ENCODE measurements around the gene PCBP1. TPM values are rescaled to one million over a fixed set of nuclear protein-coding genes. Genes with fewer than 3 reads are reported as not detected.
A peak's percentile ranks its signal among the peaks of the same experiment; 100 is the strongest.
"Not testable (repeated sequence)": the region's sequence is repeated elsewhere in the genome, so short reads cannot be mapped to it uniquely, and the experiment has no call there.

The PCBP1 gene
- total RNA-seq, 1 donor from 2014 or later: 30.6 TPM

DNA sequence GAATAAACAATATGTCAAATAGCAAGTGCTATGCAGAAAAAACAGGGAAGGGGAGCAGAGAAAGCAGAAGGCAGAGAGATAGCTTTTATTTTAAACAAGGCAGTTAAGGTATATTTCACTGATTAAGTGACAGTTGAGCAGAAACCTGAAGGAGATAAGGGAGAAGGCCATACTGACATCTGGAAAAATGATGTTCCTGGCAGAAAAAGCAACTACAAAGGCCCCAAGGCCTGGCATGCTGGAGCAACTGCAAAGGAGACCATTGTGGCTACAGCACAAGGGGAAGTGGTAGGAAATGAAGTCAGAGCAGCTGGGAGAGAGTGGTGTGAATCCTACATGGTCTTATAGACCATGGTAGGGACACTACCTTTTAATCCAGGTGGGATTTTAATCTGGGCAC, 8.9 kb upstream of the PCBP1 start:
- FAIRE-seq (no peak), DNase-seq (ENCODE audit: low spot score in 2 of 2) (no peak)

DNA sequence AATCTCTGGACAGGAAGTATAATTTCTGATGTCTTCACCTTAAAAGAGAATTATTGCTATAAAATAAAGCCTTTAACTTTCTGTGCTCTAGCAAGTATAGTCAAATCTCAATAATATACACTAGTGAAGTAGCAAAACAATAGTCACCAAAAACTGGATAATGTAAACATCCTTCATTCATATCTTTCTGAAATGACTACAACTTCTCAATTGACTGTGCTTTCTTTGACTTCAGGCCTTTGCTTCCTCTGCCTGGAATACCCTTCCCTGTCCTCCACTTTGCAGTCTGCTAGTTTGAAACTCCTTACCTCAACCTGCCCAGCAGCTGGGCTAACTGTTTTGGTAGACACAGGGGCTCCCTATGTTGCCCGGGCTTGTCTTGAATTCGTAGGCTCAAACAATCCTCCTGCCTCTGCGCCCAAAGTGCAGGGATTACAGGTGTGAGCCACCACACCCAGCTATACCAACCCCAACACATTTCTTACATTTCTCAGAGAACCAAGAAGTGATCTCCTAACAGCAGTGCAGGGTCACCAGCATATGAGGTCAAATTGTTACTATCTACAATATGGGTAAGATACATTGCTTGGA, 6.6 kb upstream of the PCBP1 start:
- FAIRE-seq (no peak), DNase-seq (ENCODE audit: low spot score in 2 of 2) (no peak)

DNA sequence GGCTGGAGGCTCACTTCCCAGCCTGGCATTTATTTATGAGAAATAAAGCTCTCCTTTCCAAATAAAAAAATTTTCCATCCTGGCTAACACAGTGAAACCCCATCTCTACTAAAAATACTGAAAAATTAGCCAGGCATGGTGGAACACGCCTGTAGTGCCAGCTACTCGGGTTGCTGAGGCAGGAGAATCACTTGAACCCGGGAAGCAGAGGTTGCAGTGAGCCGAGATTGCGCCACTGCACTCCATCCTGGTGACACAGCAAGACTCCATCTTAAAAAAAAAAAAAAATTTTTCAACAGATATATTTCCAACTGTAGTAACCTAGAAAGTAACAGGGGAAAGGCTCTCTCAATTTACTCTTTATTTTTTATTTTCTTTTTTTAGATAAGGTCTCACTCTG, 6.1 kb upstream of the PCBP1 start:
- FAIRE-seq: no peak
- DNase-seq (ENCODE audit: low spot score in 2 of 2): no peak

DNA sequence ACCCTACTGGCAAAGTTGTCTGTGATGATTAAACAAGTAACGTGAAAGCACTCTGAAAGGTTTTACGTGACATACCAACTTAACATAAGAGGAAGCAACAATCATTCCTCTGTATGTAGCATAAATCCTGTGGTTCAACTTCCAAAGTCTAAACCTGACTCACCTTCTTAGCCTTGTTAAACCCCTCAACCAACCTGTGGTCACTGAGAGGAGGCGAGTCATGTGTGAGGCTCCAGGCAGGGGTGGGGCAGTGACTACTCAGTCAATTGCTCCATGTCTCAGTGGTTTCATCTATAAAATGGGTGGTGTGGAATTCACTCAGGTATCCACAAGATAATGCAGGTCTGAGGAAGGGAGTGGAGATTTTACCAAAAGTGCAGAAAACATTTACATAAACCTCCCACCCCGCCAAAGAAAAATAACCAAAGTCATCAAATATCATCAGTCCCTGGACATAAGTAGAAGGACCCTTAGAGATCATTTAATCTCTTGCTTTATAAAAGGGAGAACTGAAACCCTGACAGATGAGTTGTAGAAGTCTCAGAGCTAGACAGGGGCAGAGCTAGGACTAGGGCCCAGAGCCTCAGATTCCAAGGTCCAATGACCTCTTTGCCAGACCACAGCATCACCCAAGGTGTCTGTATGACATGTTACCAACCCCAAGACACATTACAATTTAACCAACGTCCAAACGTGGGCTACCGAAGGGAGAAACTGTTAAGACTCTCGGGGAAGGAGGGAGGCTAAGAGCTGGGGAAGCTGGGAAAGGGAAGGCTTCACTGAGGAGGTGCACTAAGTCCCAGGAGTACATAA, 3.7 kb upstream of the PCBP1 start:
- no peak for FAIRE-seq
- DNase-seq (ENCODE audit: low spot score in 2 of 2): no peak

DNA sequence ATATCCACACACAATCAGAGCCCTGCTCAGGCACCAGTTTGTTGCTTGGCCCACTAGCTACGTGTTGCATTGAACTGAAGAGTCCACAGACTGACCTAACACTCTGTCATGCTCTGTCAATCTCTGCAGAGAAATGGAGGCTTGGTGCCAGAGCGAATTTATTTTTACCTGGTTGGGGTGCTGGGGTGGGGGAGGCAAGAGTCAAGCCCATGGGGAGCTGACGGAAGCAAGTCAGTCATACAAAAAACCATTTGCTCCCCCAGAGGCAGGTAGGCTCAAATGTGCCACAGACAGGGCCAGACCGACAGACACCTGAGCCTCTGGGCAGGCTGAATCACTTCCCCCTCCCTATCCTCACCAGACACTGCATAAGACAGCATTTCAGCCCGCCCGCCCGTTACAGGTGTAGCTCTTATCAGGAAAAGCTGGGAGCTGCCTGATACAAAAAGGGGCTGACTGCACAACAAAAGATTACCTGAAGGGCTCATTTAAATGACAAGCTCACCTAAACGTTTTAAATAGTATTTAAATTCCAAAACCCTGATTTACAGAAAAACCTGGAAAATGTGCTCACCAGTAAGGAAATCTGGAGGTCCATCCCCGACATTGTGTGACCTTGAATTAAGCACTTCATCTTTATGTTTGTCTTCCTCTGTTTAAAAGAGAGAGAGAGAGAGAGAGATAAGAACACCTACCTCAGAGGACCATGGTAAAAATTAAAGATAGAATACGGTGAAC, 2.1 kb upstream of the PCBP1 start:
- DNase-seq (ENCODE audit: low spot score in 2 of 2): no peak
- FAIRE-seq: no peak

DNA sequence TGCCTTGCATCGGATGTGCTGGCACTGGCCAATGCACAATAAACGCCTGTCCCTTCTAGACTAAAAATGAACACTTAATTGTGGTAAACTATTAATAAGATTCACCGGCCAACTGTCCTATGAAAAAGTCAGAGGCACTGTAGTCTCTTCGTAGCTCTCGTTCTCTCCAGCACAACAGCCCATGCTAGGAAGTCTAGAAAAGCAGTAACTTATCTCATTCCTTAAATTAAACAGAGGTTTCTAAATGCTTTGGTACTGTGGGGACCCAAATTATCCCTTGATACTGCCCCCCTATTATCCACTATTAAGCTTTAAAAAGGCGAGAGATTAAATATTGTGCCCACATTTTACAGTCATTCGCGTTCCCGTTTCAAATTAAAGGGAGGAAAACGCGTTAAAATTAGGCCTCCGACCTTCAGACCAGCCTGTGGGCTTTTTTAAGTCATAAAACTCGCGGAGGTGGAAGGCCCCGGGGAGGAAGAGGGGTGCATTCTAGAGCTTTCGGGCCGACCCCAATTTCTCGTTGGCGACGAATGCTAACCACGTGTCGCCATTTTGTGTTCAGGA, 1.5 kb upstream of the PCBP1 start:
- no peak for FAIRE-seq
- no peak for DNase-seq (ENCODE audit: low spot score in 2 of 2)

DNA sequence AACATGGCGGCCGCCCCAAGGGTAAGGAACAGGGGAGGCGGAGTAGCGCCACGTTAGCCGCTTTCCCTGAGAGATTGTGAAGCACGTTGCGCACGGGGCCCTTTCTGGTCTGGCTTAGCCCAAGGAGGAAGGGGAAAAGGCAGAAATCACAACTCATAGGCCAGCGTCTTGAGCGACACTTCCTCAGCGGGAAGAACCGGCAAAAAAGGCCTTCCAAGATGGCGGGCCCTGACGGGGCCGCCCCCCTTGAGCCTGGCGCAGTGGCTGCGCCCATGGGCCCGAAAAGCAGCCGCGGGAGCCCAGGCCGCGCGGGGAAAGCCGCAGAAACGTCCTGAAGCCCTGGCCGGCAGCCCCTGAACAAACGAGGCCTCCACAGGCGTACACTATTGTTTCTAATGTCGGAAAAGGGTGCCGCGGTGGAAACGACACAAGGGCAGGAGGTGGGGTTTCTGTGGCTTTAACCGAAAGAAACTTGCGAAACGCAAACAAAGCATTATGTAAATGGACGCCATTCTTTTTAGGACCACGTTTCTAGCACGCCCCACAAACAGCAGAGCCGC, 919 bp upstream of the PCBP1 start:
- peak in 1 of 2 donors; percentile 45 for DNase-seq (ENCODE audit: low spot score in 2 of 2)
- no peak for FAIRE-seq

DNA sequence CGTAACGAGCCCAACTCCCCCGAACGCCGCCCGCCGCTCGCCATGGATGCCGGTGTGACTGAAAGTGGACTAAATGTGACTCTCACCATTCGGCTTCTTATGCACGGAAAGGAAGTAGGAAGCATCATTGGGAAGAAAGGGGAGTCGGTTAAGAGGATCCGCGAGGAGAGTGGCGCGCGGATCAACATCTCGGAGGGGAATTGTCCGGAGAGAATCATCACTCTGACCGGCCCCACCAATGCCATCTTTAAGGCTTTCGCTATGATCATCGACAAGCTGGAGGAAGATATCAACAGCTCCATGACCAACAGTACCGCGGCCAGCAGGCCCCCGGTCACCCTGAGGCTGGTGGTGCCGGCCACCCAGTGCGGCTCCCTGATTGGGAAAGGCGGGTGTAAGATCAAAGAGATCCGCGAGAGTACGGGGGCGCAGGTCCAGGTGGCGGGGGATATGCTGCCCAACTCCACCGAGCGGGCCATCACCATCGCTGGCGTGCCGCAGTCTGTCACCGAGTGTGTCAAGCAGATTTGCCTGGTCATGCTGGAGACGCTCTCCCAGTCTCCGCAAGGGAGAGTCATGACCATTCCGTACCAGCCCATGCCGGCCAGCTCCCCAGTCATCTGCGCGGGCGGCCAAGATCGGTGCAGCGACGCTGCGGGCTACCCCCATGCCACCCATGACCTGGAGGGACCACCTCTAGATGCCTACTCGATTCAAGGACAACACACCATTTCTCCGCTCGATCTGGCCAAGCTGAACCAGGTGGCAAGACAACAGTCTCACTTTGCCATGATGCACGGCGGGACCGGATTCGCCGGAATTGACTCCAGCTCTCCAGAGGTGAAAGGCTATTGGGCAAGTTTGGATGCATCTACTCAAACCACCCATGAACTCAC, 673 bp downstream of the PCBP1 start:
- DNase-seq (ENCODE audit: low spot score in 2 of 2): peak in 1 of 2 donors; percentile 44
- FAIRE-seq: no peak

DNA sequence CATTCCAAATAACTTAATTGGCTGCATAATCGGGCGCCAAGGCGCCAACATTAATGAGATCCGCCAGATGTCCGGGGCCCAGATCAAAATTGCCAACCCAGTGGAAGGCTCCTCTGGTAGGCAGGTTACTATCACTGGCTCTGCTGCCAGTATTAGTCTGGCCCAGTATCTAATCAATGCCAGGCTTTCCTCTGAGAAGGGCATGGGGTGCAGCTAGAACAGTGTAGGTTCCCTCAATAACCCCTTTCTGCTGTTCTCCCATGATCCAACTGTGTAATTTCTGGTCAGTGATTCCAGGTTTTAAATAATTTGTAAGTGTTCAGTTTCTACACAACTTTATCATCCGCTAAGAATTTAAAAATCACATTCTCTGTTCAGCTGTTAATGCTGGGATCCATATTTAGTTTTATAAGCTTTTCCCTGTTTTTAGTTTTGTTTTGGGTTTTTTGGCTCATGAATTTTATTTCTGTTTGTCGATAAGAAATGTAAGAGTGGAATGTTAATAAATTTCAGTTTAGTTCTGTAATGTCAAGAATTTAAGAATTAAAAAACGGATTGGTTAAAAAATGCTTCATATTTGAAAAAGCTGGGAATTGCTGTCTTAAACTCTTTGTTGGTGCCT, 1.4 kb downstream of the PCBP1 start:
- FAIRE-seq: no peak
- DNase-seq (ENCODE audit: low spot score in 2 of 2): no peak

DNA sequence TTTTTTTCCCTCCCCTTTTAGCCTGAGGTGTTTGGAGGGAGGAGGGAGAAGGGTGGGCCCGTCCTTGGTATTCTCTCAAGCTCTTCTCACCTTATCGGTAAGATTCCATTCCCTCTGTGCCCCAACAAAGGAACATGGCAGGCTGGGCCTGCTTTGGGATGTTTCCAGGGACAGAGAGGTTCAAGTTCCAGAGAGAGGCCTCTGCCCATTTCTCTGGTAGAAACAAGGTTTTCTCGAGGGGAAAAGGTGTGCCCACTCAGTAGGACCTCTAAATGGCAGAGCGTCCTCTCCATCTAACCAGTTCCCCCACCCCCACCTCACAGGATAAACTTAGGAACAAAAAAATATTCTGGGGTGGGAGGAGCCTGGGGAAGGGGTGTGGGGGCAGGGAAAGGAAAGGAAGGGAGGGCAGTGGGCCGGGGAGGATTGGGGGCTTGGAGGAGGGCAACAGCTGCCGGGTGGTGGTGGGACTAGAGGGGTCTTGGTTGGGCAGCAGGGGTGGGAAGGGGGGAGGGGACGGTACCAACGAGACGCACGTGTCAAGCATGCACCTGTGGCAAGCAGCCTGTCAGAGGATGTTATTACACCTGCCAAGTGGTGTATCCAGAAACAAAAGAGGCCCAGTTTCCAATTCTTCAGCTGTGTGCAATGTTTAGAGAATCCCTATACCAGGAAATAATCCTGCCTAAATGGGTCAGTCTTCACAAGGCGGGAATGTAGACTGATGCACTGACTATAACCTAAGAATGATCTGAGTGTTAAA, 2.1 kb downstream of the PCBP1 start:
- FAIRE-seq (no peak), DNase-seq (ENCODE audit: low spot score in 2 of 2) (no peak)

DNA sequence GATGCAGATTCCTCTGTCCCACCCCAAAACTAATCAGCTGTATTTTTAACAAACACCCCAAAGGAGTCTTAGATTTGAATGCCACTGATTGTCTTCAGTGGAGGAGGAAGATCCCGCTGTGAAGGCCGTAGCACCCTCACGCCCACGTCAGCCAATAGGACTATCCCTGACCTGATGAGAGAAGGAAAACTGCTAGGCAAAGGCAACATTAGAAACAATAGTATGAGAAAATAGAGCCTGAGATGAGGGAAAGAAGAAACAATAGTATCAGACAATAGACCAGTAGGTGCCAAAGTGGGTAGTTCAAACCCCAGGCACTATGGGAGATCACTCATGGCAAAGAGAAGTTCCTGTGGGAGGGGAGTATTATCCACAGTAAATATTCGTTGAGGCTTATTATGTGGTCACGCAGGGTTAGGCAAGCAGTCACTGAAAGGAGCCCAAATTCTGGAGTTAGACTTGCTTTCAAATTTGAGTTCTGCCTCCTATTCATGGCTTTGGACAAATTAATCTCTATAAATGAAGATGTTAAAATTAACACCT, 2.8 kb downstream of the PCBP1 start:
- no peak for DNase-seq (ENCODE audit: low spot score in 2 of 2)
- no peak for FAIRE-seq

DNA sequence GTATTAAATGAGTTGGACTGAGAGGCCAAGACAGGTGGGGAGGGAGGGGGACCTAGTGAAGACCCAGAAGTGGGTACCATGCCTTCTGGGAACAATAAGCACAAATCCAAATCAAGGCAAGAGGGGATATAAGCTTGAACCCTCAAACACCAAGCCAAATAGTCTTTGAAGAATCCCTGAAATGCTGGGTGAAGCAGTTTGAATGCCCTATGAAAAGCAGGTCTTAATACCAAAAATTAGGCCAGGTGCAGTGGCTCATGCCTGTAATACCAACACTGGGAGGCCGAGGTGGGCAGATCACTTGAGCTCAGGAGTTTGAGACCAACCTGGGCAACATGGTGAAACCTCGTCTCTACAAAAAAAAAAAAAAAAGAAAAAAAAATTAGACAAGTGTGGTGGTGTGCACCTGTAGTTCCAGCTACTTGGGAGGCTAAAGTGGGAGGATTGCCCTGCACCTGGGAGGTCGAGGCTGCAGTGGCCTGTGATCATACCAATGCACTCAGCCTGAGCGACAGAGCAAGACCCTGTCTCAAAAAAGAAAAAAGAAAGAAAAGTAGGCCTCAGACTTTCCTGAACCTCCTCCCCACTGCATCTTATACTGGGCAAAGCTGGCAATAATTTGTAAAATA, 3.5 kb downstream of the PCBP1 start:
- no peak for FAIRE-seq
- no peak for DNase-seq (ENCODE audit: low spot score in 2 of 2)

DNA sequence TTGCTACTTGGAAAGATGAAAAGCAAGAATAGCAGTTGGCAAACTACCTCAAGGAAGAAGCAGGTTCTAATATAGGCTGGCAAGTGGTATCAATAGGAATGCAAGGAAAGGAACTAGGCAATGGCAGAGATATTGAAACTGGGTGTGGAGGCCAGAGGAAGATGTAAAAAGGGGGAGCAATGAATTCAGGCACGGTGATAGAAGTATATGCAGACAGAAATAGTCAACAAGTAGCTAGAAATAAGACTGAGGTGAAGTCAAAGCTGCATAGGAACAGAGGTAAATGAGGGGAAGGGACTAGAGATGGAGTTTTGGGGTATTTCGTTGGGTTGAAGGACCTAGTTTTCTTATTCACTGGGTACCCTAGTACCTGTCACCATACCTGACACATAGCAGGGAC, 4.1 kb downstream of the PCBP1 start:
- FAIRE-seq: no peak

DNA sequence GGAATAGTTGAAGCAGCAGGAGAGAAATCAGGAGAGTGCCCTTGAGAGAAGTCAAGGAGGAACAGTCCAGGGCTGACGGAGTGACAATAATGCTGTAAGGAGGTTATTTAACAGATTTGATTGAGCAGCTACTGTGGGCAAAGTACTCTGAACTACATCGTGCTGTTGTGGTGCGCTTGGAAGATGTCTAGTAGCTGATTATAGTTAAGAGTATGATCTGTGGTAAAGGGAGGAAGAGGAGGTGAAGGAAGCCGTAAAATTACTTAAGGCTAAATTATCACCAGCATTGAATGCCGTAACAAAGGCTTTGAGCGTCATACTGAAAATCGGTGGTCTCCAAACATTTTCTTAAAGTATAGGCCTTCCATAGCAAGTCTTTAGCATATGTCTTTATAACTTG, 4.5 kb downstream of the PCBP1 start:
- FAIRE-seq (no peak), DNase-seq (ENCODE audit: low spot score in 2 of 2) (no peak)

More for the DNA sequence above, 4.1 kb downstream of the PCBP1 start:
- DNase-seq (ENCODE audit: low spot score in 2 of 2): no peak

DNA sequence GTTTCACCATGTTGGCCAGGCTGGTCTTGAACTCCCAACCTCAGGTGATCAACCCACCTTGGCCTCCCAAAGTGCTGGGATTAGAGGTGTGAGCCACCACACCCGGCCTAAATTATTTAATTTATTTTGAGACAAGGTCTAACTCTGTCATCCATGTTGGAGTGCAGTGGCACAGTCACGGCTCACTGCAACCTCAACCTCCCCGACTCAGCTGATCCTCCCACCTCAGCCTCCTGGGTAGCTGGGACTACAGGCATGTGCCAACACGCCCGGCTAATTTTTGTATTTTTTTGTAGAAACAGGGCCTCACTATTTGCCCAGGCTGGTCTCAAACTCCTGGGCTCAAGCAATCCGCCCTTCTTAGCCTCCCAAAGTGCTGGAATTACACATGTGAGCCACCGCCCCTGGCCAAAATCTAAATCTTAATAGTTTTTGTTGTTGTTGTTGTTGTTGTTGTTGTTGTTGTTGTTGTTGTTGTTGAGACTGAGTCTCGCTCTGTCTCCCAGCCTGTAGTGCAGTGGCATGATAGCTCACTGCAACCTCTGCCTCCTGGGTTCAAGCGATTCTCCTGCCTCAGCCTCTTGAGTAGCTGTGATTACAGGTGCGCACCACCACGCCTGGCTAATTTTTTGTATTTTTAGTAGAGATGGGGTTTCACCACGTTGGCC, 5.4 kb downstream of the PCBP1 start:
- DNase-seq (ENCODE audit: low spot score in 2 of 2); FAIRE-seq: not testable (repeated sequence)

DNA sequence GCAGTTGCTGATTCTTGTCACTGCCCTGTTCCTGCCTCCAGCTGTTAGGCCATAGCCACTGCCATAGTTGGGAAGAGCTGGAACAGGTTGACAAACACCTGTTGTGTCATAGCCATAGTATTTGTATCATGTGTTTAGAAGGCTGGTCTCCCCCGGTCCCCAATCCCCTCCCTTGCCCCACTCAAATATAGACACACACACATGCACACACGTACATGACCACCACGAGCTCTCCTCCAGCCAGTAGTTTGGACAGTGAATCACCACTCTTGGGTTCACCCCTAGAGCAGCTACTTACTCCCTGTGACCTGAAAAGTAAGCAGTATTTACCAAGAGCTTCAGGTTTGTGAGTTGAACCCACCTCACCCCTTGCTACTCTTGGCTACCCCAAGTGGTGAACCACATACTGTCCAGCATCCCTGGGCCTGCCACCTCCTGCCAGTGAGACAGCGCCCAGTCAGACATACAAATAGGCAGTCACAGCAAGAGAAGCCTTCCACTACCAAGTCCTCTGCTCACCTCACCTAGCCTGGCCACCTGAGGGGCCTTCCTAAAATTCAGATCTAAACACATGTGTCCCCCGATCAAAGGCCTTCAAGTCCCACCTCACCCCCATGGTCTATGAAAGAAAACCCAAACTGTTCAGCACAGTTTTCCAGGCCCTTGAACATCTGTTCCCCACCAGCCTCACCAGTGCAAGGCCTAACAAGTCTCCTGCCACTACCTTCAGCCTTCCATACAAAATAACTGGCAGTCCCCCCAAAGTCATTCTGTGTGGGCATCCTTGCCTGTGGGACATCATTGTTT, 7.1 kb downstream of the PCBP1 start:
- DNase-seq (ENCODE audit: low spot score in 2 of 2) (no peak), FAIRE-seq (no peak)

Measured in frontal cortex (tissue), 4 donors.